Measurements from ENCODE around the gene CD7.
A peak's percentile ranks its signal among the peaks of the same experiment; 100 is the strongest.

Gene CD7

GRCh38 chr17:82302568-82302963 lies 14.8 kb downstream of the CD7 start:
- peaks cover 87% of the 10 kb centered on the region for H3K4me1 Mint-ChIP-seq
- peaks cover 2% of the 10 kb centered on the region for H3K27me3 Mint-ChIP-seq
- no peaks in the 10 kb centered on the region for H3K36me3 Mint-ChIP-seq (ENCODE audit: low read depth)
- H3K4me3 Mint-ChIP-seq: peak overlapping the region; percentile 73
- peak overlapping the region; percentile 82 for H3K27ac Mint-ChIP-seq
- DNase-seq: no peak
- ATAC-seq: no peak
- H3K9me3 Mint-ChIP-seq: no peaks in the 10 kb centered on the region

DNA sequence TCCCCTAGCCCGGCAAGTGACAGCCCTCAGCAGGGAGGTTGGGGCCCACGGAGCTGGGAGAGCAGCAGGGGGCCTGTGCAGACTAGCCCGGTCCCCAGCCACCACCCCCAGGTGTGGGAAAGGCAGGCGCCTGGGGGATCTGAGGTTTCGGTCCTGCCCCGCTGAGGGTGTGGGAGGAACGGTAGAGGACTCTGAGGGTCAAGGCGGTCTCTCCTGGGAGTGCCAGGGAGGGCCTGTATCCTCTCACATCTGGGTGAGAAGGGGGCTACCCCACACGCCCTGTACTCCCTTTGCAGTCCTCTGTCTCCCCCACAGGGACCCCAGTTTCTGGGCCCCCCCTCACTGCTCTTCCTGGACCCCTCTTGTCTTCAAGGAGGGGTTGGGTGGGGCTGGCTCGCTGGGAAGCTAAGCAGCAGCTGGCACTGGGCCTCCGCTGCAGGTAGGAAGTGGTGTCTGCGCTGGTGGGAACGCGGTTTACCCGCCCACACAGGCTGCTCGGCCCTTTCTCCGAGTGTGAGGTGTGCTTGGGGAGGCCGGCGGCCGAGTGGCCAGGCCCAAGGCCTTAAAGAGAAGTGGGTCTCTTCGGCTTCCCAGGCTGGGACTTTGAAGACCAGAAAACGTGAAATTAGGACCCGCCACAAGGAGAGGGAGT lies 15.4 kb downstream of the CD7 start:
- no peaks in the 10 kb centered on the region for H3K9me3 Mint-ChIP-seq
- no peak for ATAC-seq

GRCh38 chr17:82301300-82301915 lies 16.0 kb downstream of the CD7 start:
- H3K4me3 Mint-ChIP-seq: peak overlapping the region; percentile 90
- H3K4me1 Mint-ChIP-seq: peaks cover 93% of the 10 kb centered on the region
- ATAC-seq: no peak
- H3K36me3 Mint-ChIP-seq (ENCODE audit: low read depth): no peaks in the 10 kb centered on the region
- H3K9me3 Mint-ChIP-seq: no peaks in the 10 kb centered on the region
- no peak for DNase-seq
- H3K27ac Mint-ChIP-seq: peak overlapping the region; percentile 100
- H3K27me3 Mint-ChIP-seq: peaks cover 2% of the 10 kb centered on the region

More for the DNA sequence above, 15.4 kb downstream of the CD7 start:
- Mint-ChIP-seq H3K4me3 (peak overlapping the region; percentile 73), H3K27ac (peak overlapping the region; percentile 82), H3K27me3 (peaks cover 2% of the 10 kb centered on the region), H3K4me1 (peaks cover 93% of the 10 kb centered on the region), H3K36me3 (ENCODE audit: low read depth) (no peaks in the 10 kb centered on the region)
- DNase-seq: peak; percentile 79

- peaks cover 90% of the 10 kb centered on the region for H3K4me1 Mint-ChIP-seq
- H3K36me3 Mint-ChIP-seq (ENCODE audit: low read depth): no peaks in the 10 kb centered on the region
- H3K27ac Mint-ChIP-seq: peak overlapping the region; percentile 100
- DNase-seq: peak; percentile 81
- H3K4me3 Mint-ChIP-seq: peak overlapping the region; percentile 90
- peaks cover 2% of the 10 kb centered on the region for H3K27me3 Mint-ChIP-seq
- no peak for ATAC-seq
- H3K9me3 Mint-ChIP-seq: no peaks in the 10 kb centered on the region
Observed at GRCh38 chr17:82300707-82301270, 16.6 kb downstream of the CD7 start.

GRCh38 chr17:82300228-82300627 lies 17.2 kb downstream of the CD7 start:
- peak overlapping the region; percentile 90 for H3K4me3 Mint-ChIP-seq
- no peaks in the 10 kb centered on the region for H3K9me3 Mint-ChIP-seq
- ATAC-seq (no peak), DNase-seq (no peak)
- H3K4me1 Mint-ChIP-seq: peaks cover 89% of the 10 kb centered on the region
- H3K36me3 Mint-ChIP-seq (ENCODE audit: low read depth): no peaks in the 10 kb centered on the region
- H3K27me3 Mint-ChIP-seq: peaks cover 2% of the 10 kb centered on the region
- peak overlapping the region; percentile 100 for H3K27ac Mint-ChIP-seq

DNA sequence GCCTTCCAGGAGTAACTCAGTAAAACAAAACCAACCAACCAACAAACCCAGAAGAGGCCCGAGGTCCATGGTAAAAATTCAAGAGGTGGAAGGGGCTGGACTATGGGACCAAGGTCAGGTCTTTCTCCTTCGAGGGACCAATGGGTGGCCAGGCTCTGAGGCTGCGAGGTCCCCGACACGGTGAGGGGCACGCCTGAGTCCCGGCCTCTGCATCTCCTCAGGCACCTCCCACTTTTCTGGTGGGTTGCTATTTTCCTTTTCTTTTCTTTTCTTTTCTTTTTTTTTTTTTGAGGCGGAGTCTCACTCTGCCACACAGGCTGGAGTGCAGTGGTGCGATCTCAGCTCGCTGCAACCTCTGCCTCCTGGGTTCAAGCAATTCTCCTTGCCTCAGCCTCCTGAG lies 18.0 kb downstream of the CD7 start:
- DNase-seq (peak; percentile 54), ATAC-seq (peak; percentile 20)
- peak overlapping the region; percentile 100 for H3K27ac Mint-ChIP-seq
- peaks cover 88% of the 10 kb centered on the region for H3K4me1 Mint-ChIP-seq
- H3K4me3 Mint-ChIP-seq: peak overlapping the region; percentile 90
- H3K9me3 Mint-ChIP-seq: no peaks in the 10 kb centered on the region
- H3K27me3 Mint-ChIP-seq: peaks cover 2% of the 10 kb centered on the region
- H3K36me3 Mint-ChIP-seq (ENCODE audit: low read depth): no peaks in the 10 kb centered on the region

- DNase-seq: no peak
Observed at GRCh38 chr17:82298538-82299421, 18.6 kb downstream of the CD7 start.

DNA sequence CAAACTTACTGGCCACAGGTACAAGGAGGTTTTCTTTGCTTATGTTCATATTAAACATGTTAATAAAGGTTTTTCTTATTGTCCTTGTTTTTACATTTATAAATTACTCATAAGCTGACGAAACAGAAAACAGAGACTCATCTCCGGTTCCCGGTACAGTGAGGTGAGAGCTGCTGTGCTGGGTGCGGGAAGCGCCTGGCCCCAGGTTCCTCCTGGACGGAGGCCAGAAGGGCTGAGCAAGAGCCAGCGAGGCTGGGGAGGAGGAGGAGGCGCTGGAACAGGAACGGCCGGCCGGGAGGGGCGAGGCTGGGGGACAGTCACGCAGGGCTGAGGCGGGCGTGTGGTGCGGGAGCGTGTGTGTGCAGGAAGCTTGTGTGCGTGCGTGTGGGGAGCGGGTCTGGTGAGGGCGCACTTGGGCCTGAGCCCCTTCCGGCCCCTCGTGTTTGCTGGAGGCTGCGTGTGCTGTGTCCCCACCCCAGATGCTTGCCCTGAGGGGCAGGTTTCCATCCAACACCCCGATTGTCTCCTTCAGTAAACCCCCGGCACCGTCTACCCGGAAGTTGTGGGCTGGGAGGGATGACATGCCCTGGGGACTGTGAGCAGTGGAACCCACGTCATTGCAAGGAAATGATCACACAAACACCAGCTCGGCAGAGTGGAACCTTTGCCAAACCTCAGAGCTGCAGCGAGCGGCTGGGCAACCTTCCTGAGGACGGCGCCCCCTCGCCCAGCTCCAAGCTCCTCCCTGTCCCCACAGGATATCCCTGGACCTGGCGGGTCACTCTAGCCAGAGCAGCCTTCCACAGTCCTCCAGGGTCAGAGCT lies 19.5 kb downstream of the CD7 start:
- Mint-ChIP-seq H3K27ac (peak overlapping the region; percentile 100), H3K9me3 (no peaks in the 10 kb centered on the region), H3K27me3 (peaks cover 2% of the 10 kb centered on the region), H3K4me3 (peak overlapping the region; percentile 90), H3K36me3 (ENCODE audit: low read depth) (peaks cover 2% of the 10 kb centered on the region), H3K4me1 (peaks cover 86% of the 10 kb centered on the region)
- ATAC-seq (peak; percentile 79), DNase-seq (peak; percentile 91)

More at GRCh38 chr17:82298538-82299421, 18.6 kb downstream of the CD7 start:
- Mint-ChIP-seq H3K27me3 (peaks cover 2% of the 10 kb centered on the region), H3K36me3 (ENCODE audit: low read depth) (no peaks in the 10 kb centered on the region), H3K4me1 (peaks cover 91% of the 10 kb centered on the region), H3K27ac (peak overlapping the region; percentile 100), H3K9me3 (no peaks in the 10 kb centered on the region), H3K4me3 (peak overlapping the region; percentile 90)
- no peak for ATAC-seq

GRCh38 chr17:82297280-82297713 lies 20.1 kb downstream of the CD7 start:
- H3K4me1 Mint-ChIP-seq: peaks cover 79% of the 10 kb centered on the region
- H3K36me3 Mint-ChIP-seq (ENCODE audit: low read depth): peaks cover 2% of the 10 kb centered on the region
- peak overlapping the region; percentile 100 for H3K27ac Mint-ChIP-seq
- H3K27me3 Mint-ChIP-seq: peaks cover 2% of the 10 kb centered on the region
- DNase-seq: peak; percentile 92
- peak; percentile 33 for ATAC-seq
- H3K9me3 Mint-ChIP-seq: no peaks in the 10 kb centered on the region
- H3K4me3 Mint-ChIP-seq: peak overlapping the region; percentile 90

DNA sequence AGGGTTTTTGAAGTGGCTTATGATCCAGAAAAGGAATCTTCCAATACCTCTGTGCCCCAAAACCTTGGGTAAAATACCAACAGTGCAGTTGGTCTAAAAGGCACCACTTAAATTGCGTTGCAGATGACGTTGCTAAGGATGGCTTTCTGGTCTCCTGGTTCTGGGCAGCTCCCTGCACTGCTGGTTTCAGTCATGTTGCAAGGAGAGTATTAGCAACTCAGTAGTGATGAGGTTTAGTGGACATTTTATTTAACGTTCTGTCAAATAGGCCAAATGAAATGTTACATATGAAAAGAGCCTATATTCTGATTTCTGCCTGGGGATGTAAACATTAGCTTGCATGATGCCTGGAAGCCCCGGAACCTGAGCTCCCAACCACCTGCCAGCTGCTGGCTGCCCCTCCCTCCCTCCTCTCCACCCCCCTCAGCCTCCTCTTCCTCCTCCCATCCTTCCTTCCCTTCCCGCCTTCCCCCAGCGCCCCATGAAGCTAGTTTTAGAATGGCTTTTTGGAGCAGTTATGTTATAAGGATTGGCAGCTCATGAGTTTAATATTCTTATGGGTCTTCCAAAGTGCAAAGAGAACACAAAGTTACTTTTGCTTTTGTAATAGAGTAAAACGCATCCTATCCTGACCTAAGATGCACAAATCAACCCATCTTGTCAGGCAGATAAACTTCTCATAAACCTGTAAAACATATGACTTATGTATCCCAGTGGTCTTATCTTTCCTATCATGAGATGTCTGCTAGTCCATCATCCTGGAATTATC lies 20.7 kb downstream of the CD7 start:
- Mint-ChIP-seq H3K9me3 (no peaks in the 10 kb centered on the region), H3K27me3 (peaks cover 2% of the 10 kb centered on the region), H3K27ac (peak overlapping the region; percentile 100), H3K4me3 (peak overlapping the region; percentile 90), H3K4me1 (peaks cover 77% of the 10 kb centered on the region), H3K36me3 (ENCODE audit: low read depth) (peaks cover 2% of the 10 kb centered on the region)
- DNase-seq (no peak), ATAC-seq (no peak)

- peaks cover 2% of the 10 kb centered on the region for H3K36me3 Mint-ChIP-seq (ENCODE audit: low read depth)
- peak overlapping the region; percentile 5 for H3K4me3 Mint-ChIP-seq
- H3K9me3 Mint-ChIP-seq: no peaks in the 10 kb centered on the region
- ATAC-seq: no peak
- H3K27me3 Mint-ChIP-seq: peaks cover 2% of the 10 kb centered on the region
- DNase-seq: no peak
- peaks cover 69% of the 10 kb centered on the region for H3K4me1 Mint-ChIP-seq
- H3K27ac Mint-ChIP-seq: peak overlapping the region; percentile 24
Observed at GRCh38 chr17:82295472-82295814, 22.0 kb downstream of the CD7 start.

- Mint-ChIP-seq H3K27ac (peak overlapping the region; percentile 82), H3K9me3 (no peaks in the 10 kb centered on the region), H3K27me3 (peaks cover 2% of the 10 kb centered on the region), H3K4me3 (peak overlapping the region; percentile 61), H3K4me1 (peaks cover 58% of the 10 kb centered on the region), H3K36me3 (ENCODE audit: low read depth) (peaks cover 2% of the 10 kb centered on the region)
- DNase-seq (no peak), ATAC-seq (no peak)
Observed at GRCh38 chr17:82294064-82294773, 23.2 kb downstream of the CD7 start.
